NCI-H2171 treated with DMSO at 0.1 percent for 48 hours (cell line): ENCODE measurements around the gene MC3R.

Source experiments
- DNase-seq: peaks from one replicate; lab custom pipeline; 2025; lab: John Stamatoyannopoulos, UW

The MC3R gene

GRCh38 chr20:56249956-56250355 lies 1.4 kb downstream of the MC3R start:
- no peak for DNase-seq

GRCh38 chr20:56257604-56258003 lies 9.1 kb downstream of the MC3R start:
- no peak for DNase-seq

- DNase-seq, result no peak
These were observed 11.4 kb downstream of the MC3R start for GRCh38 chr20:56259948-56260347.

GRCh38 chr20:56268536-56268935 lies 20.0 kb downstream of the MC3R start:
- DNase-seq, result no peak

GRCh38 chr20:56271974-56272373 lies 23.4 kb downstream of the MC3R start:
- no peak for DNase-seq

- DNase-seq, result no peak
These were observed 25.0 kb downstream of the MC3R start for GRCh38 chr20:56273491-56273890.

- DNase-seq, result no peak
These were observed 25.6 kb downstream of the MC3R start for GRCh38 chr20:56274156-56274555.

- no peak for DNase-seq
These were observed 29.7 kb downstream of the MC3R start for GRCh38 chr20:56278196-56278595.

- no peak for DNase-seq
These were observed 37.0 kb downstream of the MC3R start for GRCh38 chr20:56285496-56285895.

GRCh38 chr20:56289652-56290051 lies 41.1 kb downstream of the MC3R start:
- DNase-seq, result no peak

GRCh38 chr20:56299362-56299761 lies 50.8 kb downstream of the MC3R start:
- no peak for DNase-seq
